ENCODE results near the gene RPL27.

DNA sequence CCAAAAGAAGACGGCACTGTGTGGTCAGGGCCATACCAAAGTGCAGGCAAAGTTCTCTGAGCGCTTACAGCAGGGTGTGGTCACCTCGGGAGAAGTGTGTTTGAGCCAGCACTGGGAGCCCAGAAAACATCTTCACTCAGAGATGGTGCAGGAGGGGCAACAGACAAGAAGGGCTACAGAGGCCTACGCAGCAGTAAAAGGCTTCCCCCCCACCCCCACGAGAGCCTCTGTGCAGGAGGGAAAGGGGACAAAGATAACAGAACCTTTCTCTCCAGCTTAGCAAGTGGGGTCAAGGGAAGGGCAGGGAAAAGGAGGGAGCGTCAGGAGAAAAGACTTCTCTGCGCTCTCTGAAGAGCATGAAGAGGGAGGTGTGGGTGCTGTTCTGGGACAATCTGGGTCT is 21.2 kb downstream of the RPL27 start:
- TF ChIP-seq POLR2A (IDR thresholded peaks at IDR 0.05) = no peak
- TF ChIP-seq, protein P1, sequence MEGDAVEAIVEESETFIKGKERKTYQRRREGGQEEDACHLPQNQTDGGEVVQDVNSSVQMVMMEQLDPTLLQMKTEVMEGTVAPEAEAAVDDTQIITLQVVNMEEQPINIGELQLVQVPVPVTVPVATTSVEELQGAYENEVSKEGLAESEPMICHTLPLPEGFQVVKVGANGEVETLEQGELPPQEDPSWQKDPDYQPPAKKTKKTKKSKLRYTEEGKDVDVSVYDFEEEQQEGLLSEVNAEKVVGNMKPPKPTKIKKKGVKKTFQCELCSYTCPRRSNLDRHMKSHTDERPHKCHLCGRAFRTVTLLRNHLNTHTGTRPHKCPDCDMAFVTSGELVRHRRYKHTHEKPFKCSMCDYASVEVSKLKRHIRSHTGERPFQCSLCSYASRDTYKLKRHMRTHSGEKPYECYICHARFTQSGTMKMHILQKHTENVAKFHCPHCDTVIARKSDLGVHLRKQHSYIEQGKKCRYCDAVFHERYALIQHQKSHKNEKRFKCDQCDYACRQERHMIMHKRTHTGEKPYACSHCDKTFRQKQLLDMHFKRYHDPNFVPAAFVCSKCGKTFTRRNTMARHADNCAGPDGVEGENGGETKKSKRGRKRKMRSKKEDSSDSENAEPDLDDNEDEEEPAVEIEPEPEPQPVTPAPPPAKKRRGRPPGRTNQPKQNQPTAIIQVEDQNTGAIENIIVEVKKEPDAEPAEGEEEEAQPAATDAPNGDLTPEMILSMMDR (IDR thresholded peaks at IDR 0.05) = no peak
- TF ChIP-seq POLR2AphosphoS5 (IDR thresholded peaks at IDR 0.05) = no peak
